HEK293T (cell line): ENCODE data around the gene PPP1R37.

Source experiments
- ARNT ChIP-seq: fragments of 450-650 bp; IDR thresholded peaks from 2 replicates; pipeline ENCODE4 v1.6.1; 2017; ENCODE audit warnings: mild to moderate bottlenecking
- CTBP1 ChIP-seq: fragments of 450-650 bp; IDR thresholded peaks from 2 replicates; pipeline ENCODE4 v1.6.1; 2016; ENCODE audit warnings: borderline replicate concordance
- ELF4 ChIP-seq: fragments of 450-650 bp; IDR thresholded peaks from 2 replicates; pipeline ENCODE4 v1.6.1; 2017; ENCODE audit warnings: antibody characterized with exemption
- HDGF ChIP-seq: fragments of 450-650 bp; IDR thresholded peaks from 2 replicates; pipeline ENCODE4 v1.6.1; 2017; ENCODE audit warnings: antibody characterized with exemption, borderline replicate concordance
- LEF1 ChIP-seq: fragments of 450-650 bp; IDR thresholded peaks from 2 replicates; pipeline ENCODE4 v1.6.1; 2017; ENCODE audit warnings: mild to moderate bottlenecking, borderline replicate concordance
- PKNOX1 ChIP-seq: fragments of 450-650 bp; IDR thresholded peaks from 2 replicates; pipeline ENCODE4 v1.6.1; 2016
- SP1 ChIP-seq: fragments of 450-650 bp; IDR thresholded peaks from 2 replicates; pipeline ENCODE4 v1.6.1; 2017
- SUZ12 ChIP-seq: fragments of 450-650 bp; IDR thresholded peaks from 2 replicates; pipeline ENCODE4 v1.6.1; 2016; ENCODE audit warnings: mild to moderate bottlenecking

DNA sequence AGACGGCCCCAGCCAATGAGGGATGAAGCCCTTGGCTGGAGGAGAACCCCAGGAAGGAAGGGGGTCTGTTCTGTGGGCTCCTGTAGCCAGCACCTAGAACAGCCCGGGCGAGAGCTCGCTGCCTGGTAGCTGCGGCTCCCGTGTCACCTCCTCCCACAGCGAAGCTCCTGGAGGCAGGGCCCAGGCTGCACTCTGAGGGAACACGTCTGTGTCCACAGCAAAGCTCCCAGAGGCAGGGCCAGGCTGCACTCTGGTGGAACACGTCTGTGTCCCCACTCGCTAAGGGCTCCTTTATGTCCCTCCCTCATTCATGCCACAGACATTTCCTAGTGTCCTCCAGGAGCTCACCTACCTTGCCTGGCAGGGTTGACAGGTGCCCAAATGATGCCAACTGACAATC is 76.6 kb downstream of the PPP1R37 start:
- no peak for TF ChIP-seq HDGF
- TF ChIP-seq ELF4 = no peak
- TF ChIP-seq CTBP1 = no peak
- TF ChIP-seq ARNT = no peak
- TF ChIP-seq PKNOX1 = no peak
- no peak for TF ChIP-seq LEF1
- TF ChIP-seq SUZ12 = no peak
- no peak for TF ChIP-seq SP1
